Fibroblast of pulmonary artery (primary cell): ENCODE results near the gene TOR1AIP1.

Experiments
- DNase-seq: peaks from one replicate; pipeline ENCODE4 v3.0.0-alpha.2; 2010; ENCODE audit warnings: low read depth
- H3K4me3 ChIP-seq: replicated peaks from 2 replicates; pipeline ENCODE4 v1.5.1; 2011; ENCODE audit warnings: low read depth, mild to moderate bottlenecking, control low read depth, low read length, moderate library complexity
- CTCF ChIP-seq: IDR thresholded peaks from 2 replicates; pipeline ENCODE4 v1.5.1; 2011; ENCODE audit warnings: mild to moderate bottlenecking, control low read depth, low read length, inconsistent platforms; ENCODE audit errors: missing control alignments

TOR1AIP1 gene

DNA sequence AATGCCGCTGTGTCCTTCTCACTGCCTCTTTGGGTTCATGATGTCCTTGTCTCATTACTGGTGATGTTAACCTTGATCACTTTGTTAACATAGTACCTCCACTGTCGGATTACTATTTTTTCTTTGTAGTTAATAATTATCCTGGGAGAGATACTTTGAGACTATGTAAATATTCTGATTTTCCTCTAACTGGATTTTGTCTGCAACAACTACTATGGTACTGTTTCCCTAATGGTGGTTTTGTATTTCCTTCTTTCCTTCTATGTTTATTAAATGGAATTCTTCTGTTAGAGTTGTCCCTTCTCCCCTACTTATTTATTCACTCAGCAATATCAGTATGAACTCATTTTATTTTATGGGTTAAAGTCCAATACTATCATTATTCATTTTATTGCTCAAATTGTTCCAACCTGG is 8.6 kb upstream of the TOR1AIP1 start:
- no peak for DNase-seq
- no peak overlapping the region for H3K4me3 ChIP-seq
- TF ChIP-seq CTCF: no peak

GRCh38 chr1:179875596-179876299 is 6.3 kb upstream of the TOR1AIP1 start:
- peak overlapping the region; percentile 82 for H3K4me3 ChIP-seq
- DNase-seq: no peak
- TF ChIP-seq CTCF: no peak

GRCh38 chr1:179876300-179876715 is 5.8 kb upstream of the TOR1AIP1 start:
- peak; percentile 67 for DNase-seq
- H3K4me3 ChIP-seq: peak overlapping the region; percentile 82
- TF ChIP-seq CTCF: no peak

GRCh38 chr1:179877586-179878265 is 4.4 kb upstream of the TOR1AIP1 start, which contains the start of gene TOR1AIP2:
TSS of gene TOR1AIP2 (minus strand) at chr1:179877803. CDS start at chr1:179852665, 25,138 bp downstream.
- H3K4me3 ChIP-seq: peak within 1 kb of the TSS; percentile 82
- peak; percentile 79 for DNase-seq
- TF ChIP-seq CTCF: no peak

DNA sequence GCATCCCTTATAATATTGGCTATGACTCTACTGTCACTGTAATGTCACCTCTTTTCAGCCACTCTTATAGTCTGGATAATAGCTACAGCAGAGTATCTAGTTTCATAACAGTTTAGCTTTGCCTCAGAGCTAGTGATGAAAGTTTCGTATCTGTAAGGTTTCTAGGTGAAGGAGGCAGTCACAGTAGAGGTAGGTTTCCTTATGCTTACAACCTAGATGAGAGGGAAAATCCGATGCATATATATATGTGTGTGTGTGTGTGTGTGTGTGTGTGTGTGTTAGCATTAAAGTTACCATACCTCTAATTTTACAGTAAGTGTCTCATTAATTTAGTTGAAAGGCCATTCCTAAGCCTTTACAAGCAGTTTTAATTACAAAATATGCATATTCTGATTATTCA is 2.3 kb upstream of the TOR1AIP1 start:
- DNase-seq: no peak
- no peak overlapping the region for H3K4me3 ChIP-seq
- no peak for TF ChIP-seq CTCF

GRCh38 chr1:179881642-179882252 is 338 bp upstream of the TOR1AIP1 start:
- DNase-seq: peak; percentile 96
- TF ChIP-seq CTCF: no peak
- H3K4me3 ChIP-seq: peak overlapping the region; percentile 90
